ENCODE data around the gene KRT71.
"Not testable (repeated sequence)": the region's sequence is repeated elsewhere in the genome, so short reads cannot be mapped to it uniquely, and the experiment has no call there.

KRT71 gene

GRCh38 chr12:52598966-52599365 is 46.0 kb upstream of the KRT71 start:
- TF ChIP-seq CTCF (IDR thresholded peaks at IDR 0.05; ENCODE audit: low read depth, low read length, missing control alignments): no peak
- in situ Hi-C loops (cut with HindIII; ENCODE audit: low sequenced_read_pairs): no loop called here
- no peak overlapping the region for H3K4me3 ChIP-seq (ENCODE audit: low read depth, low read length)
- DNase-seq (ENCODE audit: low read depth): no peak

- in situ Hi-C loops (cut with HindIII; ENCODE audit: low sequenced_read_pairs); DNase-seq (ENCODE audit: low read depth); H3K4me3 ChIP-seq (ENCODE audit: low read depth, low read length): not testable (repeated sequence)
These were observed 41.3 kb upstream of the KRT71 start for GRCh38 chr12:52594237-52594636.

GRCh38 chr12:52591521-52591920 is 38.6 kb upstream of the KRT71 start:
- no peak for DNase-seq (ENCODE audit: low read depth)
- H3K4me3 ChIP-seq (ENCODE audit: low read depth, low read length): no peak overlapping the region
- in situ Hi-C loops (cut with HindIII; ENCODE audit: low sequenced_read_pairs): no loop called here
- TF ChIP-seq CTCF (IDR thresholded peaks at IDR 0.05; ENCODE audit: low read depth, low read length, missing control alignments): no peak

GRCh38 chr12:52590021-52590420 is 37.1 kb upstream of the KRT71 start:
- DNase-seq (ENCODE audit: low read depth): no peak
- no peak for TF ChIP-seq CTCF (IDR thresholded peaks at IDR 0.05; ENCODE audit: low read depth, low read length, missing control alignments)
- no peak overlapping the region for H3K4me3 ChIP-seq (ENCODE audit: low read depth, low read length)
- in situ Hi-C loops (cut with HindIII; ENCODE audit: low sequenced_read_pairs): no loop called here

GRCh38 chr12:52587563-52587962 is 34.6 kb upstream of the KRT71 start:
- in situ Hi-C loops (cut with HindIII; ENCODE audit: low sequenced_read_pairs): no loop called here
- TF ChIP-seq CTCF (IDR thresholded peaks at IDR 0.05; ENCODE audit: low read depth, low read length, missing control alignments): no peak
- no peak overlapping the region for H3K4me3 ChIP-seq (ENCODE audit: low read depth, low read length)
- DNase-seq (ENCODE audit: low read depth): no peak

GRCh38 chr12:52585946-52586345 is 33.0 kb upstream of the KRT71 start:
- TF ChIP-seq CTCF (IDR thresholded peaks at IDR 0.05; ENCODE audit: low read depth, low read length, missing control alignments): no peak
- no peak overlapping the region for H3K4me3 ChIP-seq (ENCODE audit: low read depth, low read length)
- DNase-seq (ENCODE audit: low read depth): no peak
- in situ Hi-C loops (cut with HindIII; ENCODE audit: low sequenced_read_pairs): no loop called here

GRCh38 chr12:52585066-52585465 is 32.1 kb upstream of the KRT71 start:
- no peak for TF ChIP-seq CTCF (IDR thresholded peaks at IDR 0.05; ENCODE audit: low read depth, low read length, missing control alignments)
- DNase-seq (ENCODE audit: low read depth): no peak
- in situ Hi-C loops (cut with HindIII; ENCODE audit: low sequenced_read_pairs): no loop called here
- H3K4me3 ChIP-seq (ENCODE audit: low read depth, low read length): no peak overlapping the region
